Activated CD4-positive, alpha-beta T cell treated with anti-CD3 and anti-CD28 coated beads, Interleukin-2, amount 50 U/mL, for 48 hours (primary cell): ENCODE data around the gene CD248.
"Not testable (repeated sequence)": the region's sequence is repeated elsewhere in the genome, so short reads cannot be mapped to it uniquely, and the experiment has no call there.

ENCODE experiments used
- DNase-seq, 2 experiments: peaks; one replicate each; pipeline ENCODE4 v3.0.0-alpha.2; 2020

CD248 gene, protein sequence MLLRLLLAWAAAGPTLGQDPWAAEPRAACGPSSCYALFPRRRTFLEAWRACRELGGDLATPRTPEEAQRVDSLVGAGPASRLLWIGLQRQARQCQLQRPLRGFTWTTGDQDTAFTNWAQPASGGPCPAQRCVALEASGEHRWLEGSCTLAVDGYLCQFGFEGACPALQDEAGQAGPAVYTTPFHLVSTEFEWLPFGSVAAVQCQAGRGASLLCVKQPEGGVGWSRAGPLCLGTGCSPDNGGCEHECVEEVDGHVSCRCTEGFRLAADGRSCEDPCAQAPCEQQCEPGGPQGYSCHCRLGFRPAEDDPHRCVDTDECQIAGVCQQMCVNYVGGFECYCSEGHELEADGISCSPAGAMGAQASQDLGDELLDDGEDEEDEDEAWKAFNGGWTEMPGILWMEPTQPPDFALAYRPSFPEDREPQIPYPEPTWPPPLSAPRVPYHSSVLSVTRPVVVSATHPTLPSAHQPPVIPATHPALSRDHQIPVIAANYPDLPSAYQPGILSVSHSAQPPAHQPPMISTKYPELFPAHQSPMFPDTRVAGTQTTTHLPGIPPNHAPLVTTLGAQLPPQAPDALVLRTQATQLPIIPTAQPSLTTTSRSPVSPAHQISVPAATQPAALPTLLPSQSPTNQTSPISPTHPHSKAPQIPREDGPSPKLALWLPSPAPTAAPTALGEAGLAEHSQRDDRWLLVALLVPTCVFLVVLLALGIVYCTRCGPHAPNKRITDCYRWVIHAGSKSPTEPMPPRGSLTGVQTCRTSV

DNA sequence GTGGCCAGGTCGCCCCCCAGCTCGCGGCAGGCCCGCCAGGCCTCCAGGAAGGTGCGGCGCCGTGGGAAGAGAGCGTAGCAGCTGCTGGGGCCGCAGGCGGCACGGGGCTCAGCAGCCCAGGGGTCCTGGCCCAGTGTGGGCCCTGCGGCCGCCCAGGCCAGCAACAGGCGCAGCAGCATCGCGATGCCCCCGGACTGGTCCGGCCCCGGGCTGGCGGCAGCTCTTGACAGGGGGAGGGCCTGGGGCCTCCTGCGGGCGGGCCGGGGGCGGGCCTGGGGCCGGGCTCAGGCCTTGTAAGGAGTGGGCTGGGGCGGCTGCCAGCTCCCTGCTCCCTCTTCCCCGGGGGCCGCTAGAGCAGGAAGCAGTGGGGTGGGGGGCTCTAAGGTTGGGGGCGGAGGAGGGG is at the start of gene CD248:
Gene CD248, minus strand, starts transcription at position 196 of the 403 bp plus-strand sequence. Its CDS starts 17 bp downstream, at position 179.
- DNase-seq = no peak

DNA sequence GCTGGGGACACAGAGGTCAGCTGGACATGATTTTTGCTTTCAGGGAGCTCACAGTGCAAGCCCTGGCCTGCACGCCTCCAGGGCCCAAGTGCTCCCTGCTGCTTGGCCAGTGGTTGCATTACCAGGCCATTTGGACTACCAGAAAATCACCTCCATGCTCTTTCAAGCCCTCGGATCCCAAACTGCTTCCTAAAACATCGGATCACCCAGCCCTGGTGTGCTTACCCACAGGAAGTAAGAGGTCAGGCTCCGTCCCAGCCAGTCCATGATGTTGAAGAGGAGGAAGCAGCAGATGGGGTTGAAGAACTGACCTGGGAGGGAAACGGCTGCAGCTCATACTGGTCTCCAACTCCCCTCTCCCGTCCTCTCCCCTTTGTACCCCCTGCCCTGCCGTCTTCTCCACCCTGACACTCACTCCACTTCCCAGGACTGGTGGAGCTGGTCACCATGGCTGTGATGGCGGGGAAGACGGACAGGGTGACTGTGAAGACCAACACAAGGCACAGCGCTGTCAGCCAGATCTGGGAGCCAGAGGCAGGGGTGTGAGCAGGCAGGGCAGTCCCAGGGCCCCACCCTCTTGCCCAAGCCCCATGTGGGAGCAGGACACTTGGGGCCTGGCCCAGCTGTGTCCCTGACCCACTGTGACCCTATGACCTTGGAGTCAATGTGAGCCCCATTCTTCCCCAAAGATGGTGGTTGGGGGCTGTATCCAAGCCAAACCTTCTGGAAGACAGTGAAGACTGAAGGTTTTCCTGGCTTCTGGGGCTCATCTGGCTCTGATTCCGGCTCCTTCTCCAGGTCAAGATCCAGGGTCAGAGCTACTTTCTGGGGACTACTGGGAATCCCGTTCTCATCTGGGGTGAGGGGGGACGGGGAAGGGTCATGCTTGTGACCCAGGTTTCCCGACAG is 49.1 kb upstream of the CD248 start:
- DNase-seq = no peak

DNA sequence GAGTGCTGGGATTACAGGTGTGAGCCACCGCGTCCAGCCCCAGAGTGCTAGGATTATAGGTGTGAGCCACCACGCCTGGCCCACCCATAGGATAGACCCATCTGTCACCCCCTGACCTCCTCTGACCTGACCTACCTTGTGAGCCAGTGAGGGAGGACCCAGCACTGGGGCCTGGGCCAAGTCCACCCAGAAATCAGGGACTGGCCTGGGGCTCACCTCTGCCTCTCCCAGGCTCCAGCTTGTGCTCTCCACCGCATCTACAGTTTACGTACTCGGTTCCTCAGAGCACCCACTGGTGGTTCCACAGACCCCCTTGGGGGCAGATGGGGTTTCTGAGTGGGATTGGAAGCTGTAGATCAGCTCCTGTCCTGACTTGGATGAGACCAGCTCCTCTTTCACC is 48.3 kb upstream of the CD248 start:
- no peak for DNase-seq

DNA sequence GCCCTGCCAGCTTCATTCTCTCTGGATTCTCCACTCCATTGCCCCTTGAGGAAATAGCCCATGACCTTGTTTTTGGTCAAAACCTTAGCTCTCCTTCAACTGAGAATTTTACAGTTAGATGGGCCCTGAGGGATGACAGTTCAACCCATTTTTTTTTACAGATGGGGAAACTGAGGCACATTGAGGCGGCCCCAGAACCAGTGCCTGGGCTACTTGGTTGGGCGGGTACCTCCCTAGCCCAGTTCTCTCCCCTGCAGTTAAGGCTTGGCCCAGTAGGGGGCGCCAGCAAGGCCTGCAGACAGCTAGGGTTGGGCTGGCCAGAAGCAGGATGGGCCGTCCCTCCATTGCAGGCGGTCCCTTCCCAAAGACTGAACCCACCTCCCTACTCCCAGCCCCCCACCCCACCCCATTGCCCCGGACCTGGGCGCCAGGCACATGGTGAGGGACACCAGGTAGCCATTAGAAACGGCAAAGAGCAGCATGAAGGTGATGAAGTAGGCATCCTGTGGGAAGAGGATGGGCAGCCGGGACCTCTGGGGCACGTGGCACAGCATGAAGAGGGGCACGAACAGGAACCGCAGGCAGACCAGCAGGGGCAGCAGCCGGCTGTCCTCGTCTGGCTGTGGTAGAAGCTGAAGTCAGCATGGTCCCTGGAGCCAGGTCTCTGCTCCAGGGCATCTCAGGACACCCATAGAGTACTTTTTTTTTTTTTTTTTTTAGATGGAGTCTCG is 47.1 kb upstream of the CD248 start:
- DNase-seq = peak; percentile 89

DNA sequence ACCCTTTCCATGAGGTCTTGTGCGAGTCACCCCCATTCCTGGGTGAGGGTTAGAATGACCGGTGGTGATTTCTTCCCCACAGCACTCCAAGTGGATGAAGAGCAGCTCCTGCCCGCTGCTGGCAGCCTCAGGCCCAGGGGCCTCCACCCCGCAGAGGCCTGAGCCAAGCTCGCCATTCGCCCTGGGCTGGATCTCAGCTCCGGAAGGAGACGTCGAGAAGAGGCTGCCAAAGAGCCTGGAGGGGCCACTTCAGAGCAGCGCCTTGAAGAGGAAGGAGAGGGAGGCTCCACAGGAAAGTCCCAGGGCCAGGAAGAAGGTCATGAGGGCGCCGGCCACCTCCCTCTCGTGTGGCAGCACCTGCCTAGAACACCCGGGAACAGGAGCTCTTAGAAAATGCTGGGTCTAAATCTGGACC is 46.4 kb upstream of the CD248 start:
- no peak for DNase-seq

GRCh38 chr11:66362481-66363147 is 45.8 kb upstream of the CD248 start:
- no peak for DNase-seq

GRCh38 chr11:66361502-66361941 is 44.7 kb upstream of the CD248 start:
- no peak for DNase-seq

- DNase-seq = no peak
Measured at GRCh38 chr11:66360406-66361073, 43.7 kb upstream of the CD248 start.

DNA sequence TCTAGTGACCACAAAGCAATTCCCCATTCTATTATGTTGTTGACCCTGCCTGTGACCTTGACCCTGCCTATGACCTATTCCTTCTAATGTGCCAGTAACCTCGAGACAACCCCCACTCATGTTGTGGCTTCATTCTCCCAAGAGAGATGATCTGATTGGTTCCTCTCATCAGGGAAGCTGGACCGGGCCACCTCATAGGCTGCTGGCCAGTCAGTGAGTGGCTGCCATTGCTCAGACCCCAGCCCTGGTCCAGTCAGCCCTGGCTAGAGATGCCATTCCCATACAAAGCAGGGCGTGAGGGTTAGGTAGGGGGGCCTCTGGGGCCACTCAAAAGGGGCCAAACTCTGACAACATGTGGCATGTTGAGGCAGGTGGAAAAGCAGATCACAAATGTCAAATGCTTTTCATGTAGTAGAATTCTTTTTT is 42.8 kb upstream of the CD248 start:
- DNase-seq = no peak

DNA sequence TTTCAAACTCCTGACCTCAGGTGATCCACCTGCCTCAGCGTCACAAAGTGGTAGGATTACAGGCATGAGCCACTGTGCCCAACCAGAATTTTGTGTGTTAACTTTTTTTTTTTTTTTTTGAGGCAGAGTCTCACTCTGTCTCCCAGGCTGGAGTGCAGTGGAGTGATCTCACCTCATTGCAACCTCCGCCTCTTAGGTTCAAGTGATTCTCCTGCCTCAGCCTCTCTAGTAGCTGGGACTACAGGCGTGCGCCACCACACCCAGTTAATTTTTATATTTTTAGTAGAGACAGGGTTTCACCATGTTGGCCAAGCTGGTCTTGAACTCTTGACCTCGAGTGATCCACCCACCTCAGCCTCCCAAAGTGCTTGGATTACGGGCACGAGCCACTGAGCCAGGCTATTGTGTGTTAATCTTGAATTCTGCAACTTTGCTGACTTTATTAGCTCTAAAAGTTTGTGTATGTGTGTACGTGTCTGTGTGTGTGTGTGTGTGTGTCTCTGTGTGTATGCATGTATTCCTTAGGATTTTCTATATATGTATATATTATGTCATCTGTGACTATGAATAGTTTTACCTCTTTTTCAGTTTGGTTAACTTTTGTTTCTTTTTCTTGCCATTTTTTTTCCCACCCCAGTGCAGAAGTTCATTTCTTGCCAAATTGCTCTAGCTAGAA is 33.9 kb upstream of the CD248 start:
- DNase-seq = not testable (repeated sequence)

- DNase-seq = no peak
Measured at GRCh38 chr11:66349084-66349386, 32.2 kb upstream of the CD248 start.

- peak; percentile 90 to 92 for DNase-seq
Measured at GRCh38 chr11:66347425-66348276, 30.8 kb upstream of the CD248 start, which contains the start of gene B4GAT1. TSS of gene B4GAT1 (minus strand) at chr11:66347629. CDS start at chr11:66347545, 84 bp downstream.

DNA sequence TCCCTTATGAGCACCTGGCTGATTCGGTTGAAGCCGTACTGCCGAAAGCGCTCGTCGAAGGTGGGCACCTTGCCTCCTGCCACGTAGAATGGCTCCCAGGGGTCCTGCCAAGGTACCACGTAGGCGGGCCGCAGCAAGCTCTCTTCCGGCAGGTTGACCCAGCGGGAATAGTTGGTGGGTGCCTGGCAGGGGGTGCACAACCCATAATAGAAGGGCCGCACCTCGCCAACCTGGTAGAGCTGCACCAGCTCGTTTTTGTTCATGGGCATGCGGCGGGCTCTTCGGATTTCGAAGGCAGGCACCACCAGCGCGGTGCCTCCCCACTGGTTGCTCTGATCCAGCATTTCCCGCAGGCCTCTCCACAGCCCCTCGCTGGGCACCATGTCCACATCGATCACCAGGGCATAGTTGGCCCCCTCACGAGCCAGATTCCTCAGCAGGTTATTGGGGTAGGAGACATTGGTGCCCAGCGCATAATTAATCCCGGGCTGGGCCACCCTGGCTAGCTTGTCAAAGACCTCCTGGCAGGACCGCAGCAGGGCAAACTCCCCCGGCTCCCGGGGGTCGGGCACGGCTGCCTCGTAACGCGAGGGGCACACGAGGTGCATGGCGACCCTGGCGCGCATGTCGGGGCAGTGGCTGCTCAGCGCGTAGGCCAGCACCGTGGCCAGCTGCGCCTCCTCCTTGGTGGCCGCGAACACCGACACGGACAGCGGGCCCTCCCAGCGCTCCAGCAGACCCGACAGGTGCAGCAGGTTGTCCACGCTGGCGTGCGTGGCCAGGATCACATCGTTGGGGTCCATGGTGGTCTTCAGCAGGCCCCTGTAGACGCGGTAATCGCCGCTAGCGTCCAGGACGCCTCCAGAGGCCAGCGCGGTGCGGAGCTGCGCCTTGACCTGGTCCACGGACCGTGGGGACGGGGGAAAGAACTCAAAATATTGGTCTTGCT is 29.9 kb upstream of the CD248 start:
- no peak for DNase-seq

GRCh38 chr11:66345316-66345649 is 28.4 kb upstream of the CD248 start:
- DNase-seq = no peak

DNA sequence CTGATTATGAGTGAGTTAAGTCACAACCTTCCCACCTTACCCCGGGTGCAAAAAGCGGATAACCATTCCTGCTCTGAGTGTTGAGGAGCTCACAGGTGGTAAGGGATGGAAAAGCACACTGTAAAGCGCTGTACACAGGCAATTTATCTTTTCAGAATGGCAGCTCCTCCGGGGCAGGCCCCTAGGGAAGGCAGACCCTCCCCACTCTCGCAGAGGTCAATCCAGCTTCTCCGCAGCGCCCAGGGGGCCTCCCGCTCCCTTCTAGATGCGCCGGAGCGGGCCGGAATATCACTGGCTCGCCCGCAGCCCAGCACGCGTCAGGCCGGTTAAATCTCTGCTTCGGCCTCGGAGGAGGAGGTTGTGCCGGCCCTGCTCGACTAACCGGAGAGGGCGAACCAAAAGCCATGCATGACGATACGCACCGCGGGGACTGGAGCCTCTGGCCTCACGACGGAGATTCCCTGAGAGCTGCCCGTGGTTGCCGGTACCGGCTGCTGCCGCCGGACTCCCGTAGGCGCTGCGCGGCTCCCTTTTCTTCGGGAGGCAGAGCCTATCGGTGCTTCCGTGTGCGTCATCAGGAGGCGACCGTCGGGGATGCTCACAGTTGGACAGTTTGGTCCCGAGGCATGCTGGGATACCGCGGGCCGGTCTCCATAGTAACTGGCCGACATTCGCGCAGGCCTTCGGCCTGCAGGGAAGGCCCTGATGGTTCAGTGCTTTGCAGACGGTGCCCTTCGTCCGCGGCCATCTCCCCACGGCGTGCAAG is 27.9 kb upstream of the CD248 start, which contains the start of gene BRMS1:
Gene BRMS1, minus strand, starts transcription at position 555 of the 766 bp plus-strand sequence. CDS start 2,870 bp downstream, outside the sequence.
- DNase-seq = peak; percentile 97 to 98

GRCh38 chr11:66343176-66343575 is 26.3 kb upstream of the CD248 start:
- no peak for DNase-seq

GRCh38 chr11:66341502-66342126 is 24.8 kb upstream of the CD248 start:
- DNase-seq = no peak
